ENCODE measurements around the gene UNC5A. TPM values are rescaled to one million over a fixed set of nuclear protein-coding genes. Genes with fewer than 3 reads are reported as not detected.

The UNC5A gene
- total and polyA plus RNA-seq, 2 of the 8 experiments (the other 6 are each of a cell fraction or from before 2014, with no cell fraction given), result 4.0 to 7.6 TPM

GRCh38 chr5:176819476-176819875, 9.1 kb downstream of the UNC5A start (continued):
- TF ChIP-seq SIX5 (IDR thresholded peaks at IDR 0.05; ENCODE audit: low read depth, low read length) (no peak), CTBP2 (IDR thresholded peaks at IDR 0.05; ENCODE audit: borderline replicate concordance, insufficient read depth, insufficient read length, low read length) (no peak), GTF2F1 (IDR thresholded peaks at IDR 0.05; ENCODE audit: borderline replicate concordance, low read depth, low read length) (no peak), BACH1 (IDR thresholded peaks at IDR 0.05; ENCODE audit: low read length) (no peak), JUND (IDR thresholded peaks at IDR 0.05; ENCODE audit: low read length) (no peak), EZH2 (IDR thresholded peaks at IDR 0.05; ENCODE audit: low read depth, low read length, severe bottlenecking) (no peak), ZNF274 (IDR thresholded peaks at IDR 0.05; ENCODE audit: borderline replicate concordance, extremely low read depth, low read length) (no peak), POLR2AphosphoS5 (IDR thresholded peaks at IDR 0.05; ENCODE audit: low read depth, low read length) (no peak), SIRT6 (IDR thresholded peaks at IDR 0.05; ENCODE audit: low read length) (no peak)

Measured in H1 (cell line).